Muscle of arm (tissue), 12 donors: Measurements from ENCODE around the gene BSND. TPM values are rescaled to one million over a fixed set of nuclear protein-coding genes. Genes with fewer than 3 reads are reported as not detected.

Experiments
- DNase-seq: peaks from one replicate; pipeline ENCODE4 v3.0.0-alpha.2; 2013
- polyA plus RNA-seq, 12 donors: library from polyadenylated mRNA; unstranded; fragments of 120-200 nt; gene quantifications; one replicate each; pipeline ENCODE4 v1.2.1, GENCODE V29; 2013; ENCODE audit not compliant: insufficient read length in 12 of 12

Gene BSND
- polyA plus RNA-seq, 12 donors: 0.03 to 0.07 (median 0.05) TPM; not detected in 6

DNA sequence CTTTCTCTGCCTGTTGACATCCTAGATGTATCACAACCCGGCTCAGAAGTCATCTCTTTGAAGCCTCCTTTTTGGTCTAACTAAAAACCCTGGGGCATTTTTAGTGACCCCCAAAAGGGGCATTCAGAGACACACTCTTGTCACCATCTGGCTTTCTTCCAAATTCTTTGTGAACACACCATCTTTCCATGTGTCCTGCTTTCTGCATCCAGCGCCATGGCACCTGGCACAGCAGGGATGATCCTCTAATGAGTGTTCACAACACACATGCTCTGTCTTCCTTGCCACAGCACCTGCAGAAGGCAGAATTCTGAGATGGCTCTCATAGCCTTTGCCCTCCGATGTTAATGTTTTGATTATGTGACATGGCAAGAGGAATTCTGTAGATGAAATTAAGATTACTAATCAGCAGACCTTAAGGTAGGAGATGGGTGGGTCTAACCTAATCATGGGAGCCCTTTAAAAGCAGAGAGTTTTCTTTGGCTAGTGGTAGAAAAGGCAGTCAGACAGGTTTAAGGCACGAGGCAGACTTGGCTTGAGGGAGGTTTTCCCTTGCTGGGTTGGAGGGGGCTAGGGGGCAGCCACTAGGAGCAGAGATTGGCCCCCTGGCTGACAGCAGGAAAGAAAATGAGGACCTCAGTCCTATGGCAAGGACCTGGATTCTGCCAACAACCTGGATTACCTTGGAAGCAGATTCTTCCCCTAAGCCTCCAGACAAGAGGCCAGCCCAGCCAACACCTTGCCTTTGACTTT is 23.2 kb upstream of the BSND start:
- DNase-seq: no peak

DNA sequence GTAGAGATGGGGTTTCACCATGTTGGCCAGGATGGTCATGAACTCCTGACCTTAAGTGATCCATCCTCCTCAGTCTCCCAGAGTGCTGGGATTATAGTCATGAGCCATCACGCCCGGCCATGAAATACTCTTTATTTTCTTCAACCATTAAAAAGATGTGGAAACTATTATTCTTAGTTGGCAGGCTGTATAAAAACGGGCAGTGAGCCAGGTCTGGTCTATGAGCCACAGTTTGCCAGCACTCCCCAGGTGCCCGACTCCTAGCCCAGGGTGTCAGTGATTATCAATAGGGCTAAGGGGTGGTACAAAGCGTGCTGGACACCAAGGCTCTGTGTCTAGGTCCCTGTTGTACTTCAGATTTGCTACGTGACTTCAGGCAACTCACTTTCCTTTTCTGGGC is 22.0 kb upstream of the BSND start:
- no peak for DNase-seq

DNA sequence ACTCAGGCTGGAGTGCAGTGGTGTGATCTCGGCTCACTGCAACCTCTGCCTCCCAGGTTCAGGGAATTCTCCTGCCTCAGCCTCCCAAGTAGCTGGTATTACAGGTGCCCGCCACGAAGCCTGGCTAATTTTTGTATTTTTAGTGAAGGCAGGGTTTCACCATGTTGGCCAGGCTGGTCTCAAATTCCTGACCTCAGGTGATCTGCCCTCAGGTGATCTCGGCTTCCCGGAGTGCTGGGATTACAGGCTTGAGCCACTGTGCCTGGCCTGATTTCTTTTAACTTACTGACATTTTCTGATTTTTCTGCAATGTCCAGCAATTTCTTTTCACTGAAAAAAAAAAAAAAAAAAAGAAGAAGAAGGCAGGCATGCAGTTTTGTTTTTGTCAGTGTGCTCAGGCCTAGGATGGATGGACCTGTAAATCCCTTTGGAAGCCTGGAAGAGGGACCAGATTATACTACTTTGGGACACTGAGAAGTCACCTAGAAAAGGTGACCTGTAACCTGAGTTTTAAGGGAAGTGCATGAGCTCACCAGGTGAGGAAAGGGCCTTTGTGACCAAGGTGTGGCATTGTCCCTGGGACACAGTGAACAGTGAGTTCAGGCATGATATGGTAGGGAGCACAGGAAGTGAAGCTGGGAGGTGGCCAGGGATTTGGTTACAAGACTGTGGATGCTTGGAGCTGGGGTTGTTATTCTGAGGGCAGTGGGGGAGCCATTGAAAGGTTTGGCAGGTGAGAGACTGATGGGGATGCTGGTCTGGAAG is 21.0 kb upstream of the BSND start:
- DNase-seq: no peak

DNA sequence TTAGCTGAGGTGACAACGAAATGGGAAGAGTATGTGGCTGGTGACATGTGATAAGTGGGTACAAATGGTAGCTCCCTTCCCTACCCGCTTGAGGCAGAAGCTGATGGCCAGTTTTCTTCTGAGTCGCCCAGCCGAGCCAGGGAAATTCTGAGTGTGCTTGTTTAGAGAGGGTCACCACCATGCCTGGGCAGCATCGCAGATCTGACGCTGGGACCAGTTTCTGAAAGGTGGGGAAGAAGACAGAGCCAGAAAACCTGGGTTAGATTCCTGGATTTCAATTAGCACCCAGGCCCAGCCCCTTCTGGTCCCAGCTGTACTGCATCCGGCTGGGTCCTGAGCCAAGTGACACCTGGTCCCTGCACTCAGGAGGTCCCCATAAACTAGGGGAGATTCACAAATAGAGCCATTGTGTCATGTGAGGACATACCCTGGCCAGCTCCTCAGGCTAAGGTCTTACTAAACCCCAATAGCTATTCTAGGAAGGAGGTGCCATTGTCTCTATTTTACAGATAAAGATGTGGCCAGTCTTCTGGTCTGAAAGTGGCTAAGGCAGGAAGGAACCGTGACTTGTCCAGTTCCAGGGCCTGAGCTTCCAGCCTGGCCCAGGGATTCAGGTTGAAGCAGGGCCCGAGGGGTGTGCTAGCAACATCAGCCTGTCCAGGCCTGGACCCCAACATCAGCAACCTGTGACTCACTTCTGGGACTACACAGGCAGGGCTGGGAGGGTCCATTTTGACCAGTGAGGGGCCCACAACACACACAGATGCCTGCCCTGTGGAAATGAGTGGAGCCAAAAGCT is 20.0 kb upstream of the BSND start:
- no peak for DNase-seq

DNA sequence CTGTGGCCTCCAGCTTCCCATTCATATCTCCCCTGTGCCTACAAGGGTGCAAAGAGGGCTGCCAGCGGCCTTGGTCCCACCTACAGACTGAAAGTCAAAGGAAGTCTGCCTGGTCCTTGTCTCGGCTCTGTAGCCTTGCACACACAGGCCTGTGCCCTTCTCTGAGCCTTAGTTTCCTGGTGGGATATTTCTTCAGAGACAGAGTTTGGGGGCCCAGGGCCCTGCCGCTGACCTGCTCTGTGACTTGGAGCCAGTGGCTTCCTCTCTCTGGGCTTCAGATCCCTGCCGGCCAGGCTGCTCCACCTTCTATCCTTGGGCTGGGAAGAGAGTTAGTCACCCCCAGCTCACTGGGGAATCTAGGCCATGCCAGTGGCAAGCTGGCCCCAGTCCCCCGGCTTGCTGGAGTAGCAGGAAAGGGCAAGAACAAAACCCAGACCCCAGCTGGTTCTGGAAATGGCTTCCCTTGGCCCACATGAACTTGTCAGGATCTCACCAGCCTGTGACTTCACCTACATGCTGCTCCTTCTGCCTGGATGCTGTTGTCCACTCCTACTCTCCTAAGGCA is 19.3 kb upstream of the BSND start:
- no peak for DNase-seq

DNA sequence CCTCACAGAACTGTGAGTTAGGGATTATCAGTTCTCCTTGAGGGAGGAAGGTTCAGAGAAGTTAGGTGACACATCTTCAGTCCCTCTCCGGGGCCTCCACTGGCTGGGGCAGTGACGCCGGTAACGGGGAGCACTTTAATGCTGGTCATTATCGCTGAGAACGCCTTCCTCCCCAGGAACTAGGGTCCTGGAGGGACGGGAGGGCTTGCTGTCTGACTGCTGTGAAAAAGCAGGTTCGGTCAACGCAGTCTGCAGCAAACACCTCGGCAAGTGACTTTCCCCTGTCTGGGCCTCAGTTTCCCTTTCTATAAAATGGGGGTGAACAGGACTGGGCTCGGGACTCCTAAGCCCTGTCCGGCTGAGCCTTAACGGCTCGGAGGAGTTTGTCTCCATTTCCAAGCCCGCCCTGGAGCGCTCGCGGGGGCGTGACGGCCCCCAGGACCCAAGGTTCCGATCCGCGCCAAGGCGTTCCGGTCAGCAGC is 18.6 kb upstream of the BSND start:
- no peak for DNase-seq

DNA sequence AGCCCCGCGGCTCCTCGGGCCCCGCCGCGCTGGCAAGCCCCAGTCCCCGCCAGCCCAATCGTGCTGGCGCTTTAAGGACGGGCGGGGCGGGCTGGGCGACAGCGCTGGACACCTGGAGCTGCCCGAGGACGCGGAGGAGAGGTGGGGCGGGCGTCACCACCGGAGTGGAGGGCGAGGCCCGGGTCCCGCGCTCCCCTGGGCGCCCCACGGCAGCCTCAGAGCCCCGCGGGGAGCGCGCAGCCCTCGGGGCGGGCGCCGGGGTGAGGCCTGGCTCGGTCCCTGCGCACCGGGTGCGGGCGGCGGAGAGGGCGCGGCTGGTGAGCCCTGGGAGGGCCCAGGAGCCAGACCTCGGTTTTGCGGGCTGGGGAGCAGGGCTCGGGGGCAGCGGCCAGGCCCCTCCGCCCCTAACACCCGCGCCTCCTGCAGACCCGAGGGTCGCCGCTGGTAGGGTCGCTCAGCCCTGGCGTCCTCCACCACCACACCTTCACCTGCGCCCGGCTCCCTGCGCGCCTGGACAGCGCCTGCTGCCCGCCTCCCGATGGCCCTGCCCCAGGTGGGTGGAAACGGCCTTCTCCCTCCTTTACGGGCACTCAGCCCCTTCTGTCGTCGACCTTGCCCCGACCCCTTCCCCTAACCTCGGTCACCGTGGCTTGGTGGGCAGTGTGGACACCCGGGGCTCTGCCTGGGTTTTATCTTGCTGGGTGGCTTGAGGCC is 18.0 kb upstream of the BSND start, which contains the start of gene TMEM61:
Gene TMEM61 (plus strand): TSS at position 101 of the 714 bp plus-strand sequence. CDS start 438 bp downstream, at position 539.
- DNase-seq: no peak

DNA sequence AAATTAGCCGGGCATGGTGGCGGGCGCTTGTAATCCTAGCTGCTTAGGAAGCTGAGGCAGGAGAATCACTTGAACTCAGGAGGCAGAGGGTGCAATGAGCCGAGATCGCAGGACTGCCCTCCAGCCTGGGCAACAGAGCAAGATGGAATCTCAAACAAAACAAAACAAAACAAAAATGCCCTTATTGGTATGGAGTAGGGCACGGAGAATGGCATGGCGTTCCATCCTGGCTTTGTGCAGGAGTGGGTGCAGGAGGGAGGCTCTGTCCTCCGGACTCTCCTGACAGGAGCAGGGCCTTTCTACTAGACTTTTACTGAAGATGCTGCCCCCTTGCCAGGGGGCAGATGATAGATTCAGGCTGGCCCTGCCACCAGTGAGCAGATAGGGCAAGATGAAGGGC is 17.3 kb upstream of the BSND start:
- DNase-seq: no peak

DNA sequence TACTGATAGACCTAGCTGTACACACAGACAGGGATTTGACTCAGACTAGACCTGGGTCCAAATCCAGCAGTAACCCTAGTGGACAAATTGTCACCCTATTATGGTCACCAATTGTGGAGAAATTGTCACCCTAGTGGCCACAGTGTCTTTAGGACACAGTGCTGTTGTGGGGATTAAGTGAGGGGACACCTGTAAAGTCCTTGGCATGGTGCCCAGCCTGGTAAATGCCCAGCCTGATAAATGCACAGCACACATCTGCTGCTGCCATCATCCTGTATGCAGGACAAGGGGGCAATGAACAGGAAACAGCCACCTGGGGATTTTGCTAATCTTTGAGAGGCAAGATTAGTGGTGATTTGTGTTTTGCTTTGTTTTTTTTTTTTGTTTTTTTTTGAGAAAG is 16.0 kb upstream of the BSND start:
- DNase-seq: no peak

DNA sequence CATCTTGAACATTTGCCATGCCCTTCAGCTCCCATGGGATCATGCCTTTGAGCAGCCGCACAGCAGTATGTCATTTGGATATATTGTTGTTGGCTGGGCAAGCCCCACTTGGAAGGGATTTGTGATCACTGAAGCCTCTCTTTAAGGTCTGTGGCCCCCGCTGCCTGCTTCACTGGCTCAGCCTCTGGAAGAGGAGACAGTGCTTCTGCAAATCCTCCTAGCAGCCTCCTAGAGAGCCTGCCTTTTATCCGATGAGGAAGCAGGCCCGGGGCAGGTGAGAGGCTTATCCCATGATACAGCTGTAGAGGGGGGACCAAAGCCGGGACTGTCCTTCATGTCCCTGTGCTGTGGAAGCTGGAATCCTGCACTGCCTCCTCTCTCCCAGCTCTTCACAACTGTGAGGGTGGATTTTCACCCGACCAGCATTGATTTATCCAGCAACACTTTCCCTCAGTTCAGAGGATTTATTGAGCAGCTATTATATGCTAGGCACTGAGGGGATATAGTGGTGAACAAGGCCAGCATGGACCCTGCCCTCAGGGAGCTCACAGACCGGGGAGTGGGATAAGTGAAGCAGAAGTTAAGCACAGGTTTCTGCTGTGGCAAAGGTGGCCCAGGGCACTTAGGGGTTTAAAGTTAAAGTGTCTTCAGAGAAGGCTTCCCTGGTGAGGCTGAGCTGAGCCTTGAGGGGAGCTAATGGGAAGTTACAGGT is 14.4 kb upstream of the BSND start:
- no peak for DNase-seq

DNA sequence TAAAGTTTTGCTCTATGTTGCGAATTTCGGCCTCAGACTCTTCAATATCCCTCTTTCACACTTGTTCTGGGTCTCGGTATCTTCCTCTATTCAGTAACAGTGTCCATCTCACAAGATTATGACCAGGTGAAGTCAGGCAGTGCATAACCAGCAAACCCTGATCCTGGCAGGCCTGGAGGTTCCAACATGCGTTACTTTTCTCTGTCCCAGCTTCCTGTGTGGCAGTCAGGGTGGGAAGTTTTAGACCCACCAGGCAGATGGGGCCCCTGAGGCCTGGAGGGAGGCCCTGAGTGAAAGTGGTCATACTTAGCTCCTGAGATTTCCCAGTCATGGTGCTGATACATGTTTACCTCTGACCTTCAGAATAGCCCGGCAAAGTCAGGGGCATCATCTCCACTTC is 13.2 kb upstream of the BSND start:
- no peak for DNase-seq

DNA sequence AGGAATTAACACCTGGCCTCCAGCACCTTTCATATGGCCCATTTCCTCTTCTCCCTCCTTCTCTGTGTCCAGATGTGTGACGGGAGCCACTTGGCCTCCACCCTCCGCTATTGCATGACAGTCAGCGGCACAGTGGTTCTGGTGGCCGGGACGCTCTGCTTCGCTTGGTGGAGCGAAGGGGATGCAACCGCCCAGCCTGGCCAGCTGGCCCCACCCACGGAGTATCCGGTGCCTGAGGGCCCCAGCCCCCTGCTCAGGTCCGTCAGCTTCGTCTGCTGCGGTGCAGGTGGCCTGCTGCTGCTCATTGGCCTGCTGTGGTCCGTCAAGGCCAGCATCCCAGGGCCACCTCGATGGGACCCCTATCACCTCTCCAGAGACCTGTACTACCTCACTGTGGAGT is 12.7 kb upstream of the BSND start:
- no peak for DNase-seq

DNA sequence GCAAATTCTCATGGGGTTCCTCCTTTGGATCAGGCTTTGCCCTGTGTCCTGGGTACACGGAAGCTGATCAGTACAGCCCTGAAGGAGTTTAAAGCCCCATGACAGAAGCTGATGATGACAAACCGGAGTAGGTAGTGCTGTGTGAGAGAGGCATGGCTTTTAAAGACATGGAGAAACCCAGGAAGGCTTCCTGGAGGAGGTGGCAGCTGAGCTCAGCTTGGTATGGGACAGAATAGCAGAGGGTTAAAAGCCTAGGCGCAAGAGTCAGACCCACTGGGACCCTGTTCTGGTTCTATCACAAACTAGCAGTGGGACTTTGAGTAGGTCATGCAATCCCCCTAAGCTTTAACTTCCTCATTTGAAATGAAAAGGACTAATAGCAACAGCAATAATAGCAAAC is 12.2 kb upstream of the BSND start:
- no peak for DNase-seq

DNA sequence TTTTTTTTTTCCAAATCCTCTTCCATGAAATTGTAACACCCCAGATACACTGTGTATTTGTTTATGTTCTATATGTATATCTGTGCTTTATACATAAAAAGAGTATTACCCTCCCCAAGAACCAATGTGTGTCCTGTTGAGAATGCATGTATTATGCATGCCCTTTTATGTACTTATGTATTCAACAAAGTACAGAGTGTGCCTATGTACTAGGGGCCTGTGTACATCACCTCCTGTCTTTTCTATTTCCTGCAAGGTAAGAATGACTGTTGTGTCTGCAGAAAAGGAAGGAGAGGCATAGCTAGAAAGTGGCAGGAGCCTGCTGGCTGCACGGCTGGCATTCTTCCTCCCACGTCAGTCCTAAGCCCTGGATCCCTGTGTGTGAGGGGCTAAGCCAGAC is 11.3 kb upstream of the BSND start:
- DNase-seq: no peak

DNA sequence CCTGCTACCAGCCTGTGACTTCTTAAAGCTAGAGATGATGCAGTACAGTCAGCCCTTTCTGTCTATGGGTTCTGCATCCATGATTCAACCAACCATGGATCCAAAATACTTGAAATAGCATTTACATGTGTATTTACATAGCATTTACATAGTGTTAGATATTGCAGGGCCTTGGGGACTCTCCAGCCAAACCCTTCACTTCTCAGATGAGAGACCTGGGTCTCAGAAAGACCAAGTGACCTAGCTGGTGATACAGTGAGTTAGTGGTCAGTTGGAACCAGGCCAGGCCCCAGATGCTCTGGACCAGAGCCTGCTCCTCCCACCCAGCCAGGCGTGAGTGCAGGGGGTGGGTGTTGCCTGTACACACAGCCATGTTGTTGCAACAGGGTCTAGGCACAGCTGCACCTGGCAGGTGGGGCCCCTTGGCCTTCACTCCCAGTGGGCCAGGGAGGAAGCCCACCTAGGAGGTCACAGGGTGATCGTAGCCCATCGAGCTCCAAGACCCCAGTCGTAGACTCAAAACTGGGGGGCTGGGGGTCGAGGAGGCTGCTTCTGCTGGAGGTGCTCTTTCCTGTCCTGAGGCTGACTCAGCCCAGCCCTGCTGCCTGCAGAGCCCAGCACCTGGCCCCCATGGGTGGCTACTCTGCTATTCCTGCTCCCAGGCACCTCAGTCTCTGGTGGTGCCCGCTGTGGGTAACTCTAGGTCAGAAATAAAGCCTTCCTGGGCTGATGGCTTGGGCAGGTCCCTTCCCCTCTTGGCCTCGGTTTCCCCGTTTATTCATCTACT is 10.6 kb upstream of the BSND start:
- no peak for DNase-seq

DNA sequence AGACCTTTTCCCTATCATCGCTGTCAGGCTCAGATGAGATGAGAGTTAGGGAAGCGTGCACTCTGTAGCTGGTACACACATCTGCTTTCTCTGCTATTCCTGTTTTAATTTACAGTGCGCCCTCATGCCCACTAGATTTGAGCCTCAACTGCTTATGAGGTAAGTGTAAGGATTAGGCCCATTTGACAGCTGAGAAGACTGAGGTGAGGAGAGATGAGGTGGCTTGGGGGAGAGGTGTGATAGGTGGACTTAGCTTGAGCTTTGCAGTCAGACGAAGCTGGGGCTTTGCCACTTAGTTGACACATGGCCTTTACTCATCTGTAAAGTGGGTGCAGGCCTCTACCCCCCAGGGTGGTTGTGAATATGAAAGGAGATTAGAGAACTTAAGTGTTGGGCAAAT is 9.8 kb upstream of the BSND start:
- no peak for DNase-seq

DNA sequence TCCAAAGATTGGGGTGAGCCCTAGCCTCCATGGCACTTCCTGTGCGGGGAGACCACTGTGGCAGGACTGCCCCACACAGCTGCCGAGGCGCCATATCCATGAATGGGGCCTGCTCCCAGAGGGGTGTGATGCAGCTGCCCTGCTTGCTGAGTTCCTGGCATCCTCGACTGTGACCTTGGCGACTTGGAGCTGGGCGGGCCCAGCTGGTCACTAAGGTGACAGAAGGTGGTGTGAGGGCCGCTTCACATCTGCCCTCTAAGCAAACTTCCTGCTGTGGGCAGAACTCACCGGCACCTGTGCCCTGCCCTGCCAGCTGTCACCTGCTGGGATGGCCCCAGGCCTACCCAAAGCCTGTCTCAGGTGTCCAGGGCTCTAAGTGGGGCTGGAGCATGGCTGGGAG is 9.3 kb upstream of the BSND start:
- no peak for DNase-seq

DNA sequence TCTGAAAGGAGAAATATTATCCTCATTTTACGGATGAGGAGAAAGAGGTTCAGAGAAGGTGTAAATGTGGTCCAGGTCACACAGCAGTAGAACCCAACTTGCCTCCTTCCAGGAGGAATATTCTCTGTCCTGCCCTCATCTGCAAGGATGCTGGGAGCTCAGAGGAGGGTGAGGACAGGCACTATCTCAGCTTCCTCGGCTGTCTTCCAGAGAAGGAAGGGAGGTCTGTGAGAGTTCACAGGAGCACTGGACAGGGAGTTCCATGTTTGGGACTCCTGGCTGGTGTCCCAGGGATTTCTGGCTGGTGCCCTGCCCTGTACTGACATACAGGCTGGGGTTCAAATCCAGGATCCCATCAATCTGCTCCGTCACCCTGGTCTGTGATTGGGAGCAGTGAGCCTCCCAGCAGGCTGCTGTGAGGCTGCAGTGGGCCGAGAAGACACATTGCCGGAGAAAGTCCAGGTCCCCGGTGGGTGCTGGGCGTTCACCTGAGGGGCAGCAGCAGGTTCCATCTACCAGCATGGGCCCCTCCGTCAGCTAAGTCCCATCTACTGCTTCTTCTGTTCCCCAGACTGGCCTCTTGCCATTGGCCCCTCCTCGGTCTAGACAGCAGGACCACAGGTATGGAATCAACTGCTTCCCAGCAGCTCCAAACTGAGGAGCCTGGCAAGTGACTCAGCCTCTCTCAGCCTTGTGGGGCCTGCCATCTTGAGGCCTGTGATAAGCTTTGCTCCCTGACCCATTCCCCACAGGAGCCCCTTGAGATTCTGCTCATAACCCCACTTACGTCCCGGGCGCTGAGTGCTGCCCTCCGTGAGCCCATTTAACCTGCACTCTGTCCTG is 8.5 kb upstream of the BSND start:
- no peak for DNase-seq

DNA sequence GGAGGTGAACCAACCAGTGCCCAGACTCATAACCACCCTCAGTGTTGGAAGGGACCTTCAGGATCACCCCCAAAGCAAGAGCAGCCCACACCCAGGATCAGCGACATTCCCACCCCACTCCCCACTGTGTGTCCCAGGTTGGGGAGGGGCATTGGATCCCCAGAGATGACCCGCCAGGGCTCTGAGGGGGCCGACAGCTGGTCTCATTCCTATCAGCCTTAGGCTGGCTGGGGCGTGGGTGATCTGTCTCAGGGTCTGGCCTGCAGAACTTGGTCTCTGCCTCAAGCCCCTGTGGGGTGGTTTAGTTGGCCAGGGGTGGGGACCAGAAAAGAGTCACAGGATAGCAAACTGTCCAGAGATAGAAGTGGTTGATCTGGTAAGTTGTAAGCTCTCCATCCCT is 7.8 kb upstream of the BSND start:
- DNase-seq: no peak
